Subcutaneous abdominal adipose tissue (tissue), 5 donors: ENCODE measurements around the gene MAST1.

Experiments
- H3K27ac ChIP-seq: one replicate; pipeline ENCODE4 v1.7.0; 2013; ENCODE audit warnings: low read depth, mild to moderate bottlenecking, inconsistent platforms, low read length, moderate library complexity
- H3K27me3 ChIP-seq, 5 donors: one replicate each; pipeline ENCODE4 v1.7.0; 2013; ENCODE audit warnings: low read length in 5 of 5, inconsistent platforms in 1 of 5; ENCODE audit not compliant: control insufficient read depth in 5 of 5, insufficient read depth in 4 of 5
- H3K36me3 ChIP-seq, 5 donors: one replicate each; pipeline ENCODE4 v1.7.0; 2013; ENCODE audit warnings: low read length in 5 of 5; ENCODE audit not compliant: control insufficient read depth in 5 of 5, insufficient read depth in 5 of 5
- H3K4me1 ChIP-seq, 5 donors: one replicate each; pipeline ENCODE4 v1.7.0; 2013; ENCODE audit warnings: low read length in 5 of 5, mild to moderate bottlenecking in 3 of 5, moderate library complexity in 1 of 5; ENCODE audit not compliant: control insufficient read depth in 5 of 5, insufficient read depth in 5 of 5
- H3K4me3 ChIP-seq, 5 donors: one replicate each; pipeline ENCODE4 v1.7.0; 2013; ENCODE audit warnings: low read length in 5 of 5, low read depth in 1 of 5
- H3K9ac ChIP-seq, 5 donors: one replicate each; pipeline ENCODE4 v1.7.0; 2013; ENCODE audit warnings: low read length in 5 of 5, mild to moderate bottlenecking in 4 of 5, moderate library complexity in 3 of 5
- H3K9me3 ChIP-seq, 5 donors: one replicate each; pipeline ENCODE4 v1.7.0; 2013; ENCODE audit warnings: low read length in 5 of 5; ENCODE audit not compliant: control insufficient read depth in 5 of 5
- donor health status: healthy.
- donor health status: healthy.
- donor health status: healthy.
- donor health status: healthy.
- donor health status: healthy.

Gene MAST1

GRCh38 chr19:12858041-12858928 lies 20.0 kb downstream of the MAST1 start:
- no peak overlapping the region for H3K4me3 ChIP-seq
- H3K9ac ChIP-seq, result no peak overlapping the region
- peaks cover 0 to 4% (median 0%) of the 10 kb centered on the region in 5 donors for H3K27me3 ChIP-seq
- no peaks in the 10 kb centered on the region for H3K9me3 ChIP-seq
- H3K27ac ChIP-seq, result no peak overlapping the region
- H3K4me1 ChIP-seq, result no peaks in the 10 kb centered on the region
- H3K36me3 ChIP-seq, result no peaks in the 10 kb centered on the region

GRCh38 chr19:12859546-12859945 lies 21.2 kb downstream of the MAST1 start:
- Histone ChIP-seq H3K4me3 (no peak overlapping the region), H3K4me1 (no peaks in the 10 kb centered on the region), H3K36me3 (no peaks in the 10 kb centered on the region), H3K27me3 (peaks cover 0 to 4% (median 0%) of the 10 kb centered on the region in 5 donors), H3K9ac (no peak overlapping the region), H3K27ac (no peak overlapping the region), H3K9me3 (no peaks in the 10 kb centered on the region)

GRCh38 chr19:12864143-12864542 lies 25.8 kb downstream of the MAST1 start:
- Histone ChIP-seq H3K9me3 (no peaks in the 10 kb centered on the region), H3K4me1 (peaks cover 0 to 11% (median 9%) of the 10 kb centered on the region in 5 donors), H3K9ac (no peak overlapping the region), H3K27ac (no peak overlapping the region), H3K36me3 (no peaks in the 10 kb centered on the region), H3K4me3 (no peak overlapping the region), H3K27me3 (peaks cover 4 to 20% (median 11%) of the 10 kb centered on the region in 5 donors)

GRCh38 chr19:12864721-12865715 lies 26.7 kb downstream of the MAST1 start:
- peaks cover 4 to 20% (median 12%) of the 10 kb centered on the region in 5 donors for H3K27me3 ChIP-seq
- no peaks in the 10 kb centered on the region for H3K9me3 ChIP-seq
- no peak overlapping the region for H3K27ac ChIP-seq
- H3K36me3 ChIP-seq, result no peaks in the 10 kb centered on the region
- H3K4me3 ChIP-seq, result no peak overlapping the region
- H3K9ac ChIP-seq, result no peak overlapping the region
- H3K4me1 ChIP-seq, result peaks cover 0 to 11% (median 9%) of the 10 kb centered on the region in 5 donors

- Histone ChIP-seq H3K9ac (no peak overlapping the region), H3K36me3 (no peaks in the 10 kb centered on the region), H3K4me1 (peaks cover 0 to 11% (median 9%) of the 10 kb centered on the region in 5 donors), H3K9me3 (no peaks in the 10 kb centered on the region), H3K27me3 (peaks cover 4 to 20% (median 12%) of the 10 kb centered on the region in 5 donors), H3K4me3 (no peak overlapping the region), H3K27ac (no peak overlapping the region)
Observed at GRCh38 chr19:12865746-12866415, 27.6 kb downstream of the MAST1 start.

GRCh38 chr19:12866416-12867119 lies 28.3 kb downstream of the MAST1 start:
- Histone ChIP-seq H3K4me3 (no peak overlapping the region), H3K9ac (no peak overlapping the region), H3K36me3 (no peaks in the 10 kb centered on the region), H3K27me3 (peaks cover 4 to 20% (median 12%) of the 10 kb centered on the region in 5 donors), H3K4me1 (peaks cover 0 to 11% (median 9%) of the 10 kb centered on the region in 5 donors), H3K9me3 (no peaks in the 10 kb centered on the region), H3K27ac (no peak overlapping the region)

GRCh38 chr19:12867120-12868099 lies 29.1 kb downstream of the MAST1 start:
- Histone ChIP-seq H3K9ac (no peak overlapping the region), H3K4me3 (peak overlapping the region in 3 of 5 donors; percentile 43 to 51 (median 48)), H3K27me3 (peaks cover 4 to 16% (median 12%) of the 10 kb centered on the region in 5 donors), H3K4me1 (peaks cover 0 to 11% (median 9%) of the 10 kb centered on the region in 5 donors), H3K36me3 (no peaks in the 10 kb centered on the region), H3K9me3 (no peaks in the 10 kb centered on the region), H3K27ac (no peak overlapping the region)

GRCh38 chr19:12868540-12869112 lies 30.3 kb downstream of the MAST1 start:
- peaks cover 4 to 16% (median 12%) of the 10 kb centered on the region in 5 donors for H3K27me3 ChIP-seq
- H3K9me3 ChIP-seq, result peaks cover 0 to 5% (median 0%) of the 10 kb centered on the region in 5 donors
- peaks cover 0 to 17% (median 12%) of the 10 kb centered on the region in 5 donors for H3K4me1 ChIP-seq
- no peaks in the 10 kb centered on the region for H3K36me3 ChIP-seq
- H3K9ac ChIP-seq, result no peak overlapping the region
- H3K4me3 ChIP-seq, result no peak overlapping the region
- H3K27ac ChIP-seq, result no peak overlapping the region
